GM21737 (cell line): ENCODE measurements around the gene MBNL1.
"Not testable (repeated sequence)": the region's sequence is repeated elsewhere in the genome, so short reads cannot be mapped to it uniquely, and the experiment has no call there.

Source experiments
- ATAC-seq: cut with Tn5 transposase; IDR thresholded peaks from one replicate; pipeline ENCODE4 v1.9.1; 2021; ENCODE audit warnings: mild to moderate bottlenecking, moderate library complexity; ENCODE audit not compliant: unreplicated experiment

The MBNL1 gene

GRCh38 chr3:152395764-152396163 is 127.0 kb downstream of the MBNL1 start:
- no peak for ATAC-seq

GRCh38 chr3:152396867-152397266 is 128.1 kb downstream of the MBNL1 start:
- ATAC-seq: no peak

- ATAC-seq: not testable (repeated sequence)
Measured at GRCh38 chr3:152397348-152397747, 128.6 kb downstream of the MBNL1 start.

DNA sequence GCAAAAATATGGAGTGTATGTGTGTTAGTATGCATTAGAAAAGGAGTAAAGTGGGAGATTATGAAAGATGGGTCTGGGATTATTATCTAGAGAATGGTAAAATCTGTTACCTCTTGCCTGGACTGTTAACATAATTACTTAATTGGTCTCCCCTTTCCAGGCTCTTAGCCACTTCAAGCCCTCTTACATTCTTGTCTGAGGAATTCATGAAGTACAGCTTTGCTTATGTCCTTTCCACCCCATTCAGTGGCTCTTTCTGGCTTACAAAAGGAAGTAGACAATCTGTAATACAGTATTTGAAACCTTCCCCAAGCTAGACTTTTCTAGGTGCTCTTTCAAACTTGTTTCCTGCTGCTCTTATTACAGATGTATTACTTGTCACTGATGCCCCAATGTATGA is 129.8 kb downstream of the MBNL1 start:
- ATAC-seq: no peak

DNA sequence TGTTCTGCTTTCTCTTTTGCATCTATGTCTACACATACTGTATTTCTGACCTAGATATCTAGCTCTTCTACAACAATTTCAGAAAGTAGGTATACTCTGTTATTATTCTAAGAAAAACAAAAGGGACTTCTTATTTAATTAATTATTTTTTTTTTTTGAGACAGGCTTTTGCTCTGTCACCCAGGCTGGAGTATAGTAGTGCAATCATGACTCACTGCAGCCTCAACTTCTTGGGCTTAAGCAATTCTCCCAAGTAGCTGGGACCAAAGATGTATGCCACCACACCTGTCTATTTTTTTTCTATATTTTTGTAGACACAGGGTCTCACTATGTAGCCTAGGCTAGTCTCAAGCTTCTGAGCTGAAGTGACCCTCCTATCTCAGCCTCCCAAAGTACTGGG is 130.6 kb downstream of the MBNL1 start:
- no peak for ATAC-seq

- no peak for ATAC-seq
Measured at GRCh38 chr3:152400887-152401286, 132.2 kb downstream of the MBNL1 start.

GRCh38 chr3:152402695-152403451 is 134.1 kb downstream of the MBNL1 start:
- ATAC-seq: no peak

- no peak for ATAC-seq
Measured at GRCh38 chr3:152403632-152404066, 134.9 kb downstream of the MBNL1 start.

DNA sequence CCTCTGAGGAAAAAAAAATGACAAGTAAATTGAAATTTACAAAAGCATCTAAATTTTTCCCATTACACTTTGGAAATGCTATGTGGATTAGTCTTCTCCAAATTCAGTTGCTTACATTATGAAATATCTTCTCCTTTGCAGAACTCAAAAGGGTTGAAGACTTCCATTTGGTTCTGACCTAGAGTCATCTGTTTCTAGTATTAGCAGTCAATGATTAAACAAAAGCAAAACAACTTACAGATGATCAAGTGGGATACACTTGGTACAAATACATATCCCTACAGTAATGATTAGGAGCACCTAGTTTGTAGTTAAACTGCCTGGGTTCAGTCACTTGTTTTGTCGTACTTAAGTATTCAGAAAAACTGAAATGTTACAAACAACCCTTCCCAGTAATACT is 136.2 kb downstream of the MBNL1 start:
- no peak for ATAC-seq

DNA sequence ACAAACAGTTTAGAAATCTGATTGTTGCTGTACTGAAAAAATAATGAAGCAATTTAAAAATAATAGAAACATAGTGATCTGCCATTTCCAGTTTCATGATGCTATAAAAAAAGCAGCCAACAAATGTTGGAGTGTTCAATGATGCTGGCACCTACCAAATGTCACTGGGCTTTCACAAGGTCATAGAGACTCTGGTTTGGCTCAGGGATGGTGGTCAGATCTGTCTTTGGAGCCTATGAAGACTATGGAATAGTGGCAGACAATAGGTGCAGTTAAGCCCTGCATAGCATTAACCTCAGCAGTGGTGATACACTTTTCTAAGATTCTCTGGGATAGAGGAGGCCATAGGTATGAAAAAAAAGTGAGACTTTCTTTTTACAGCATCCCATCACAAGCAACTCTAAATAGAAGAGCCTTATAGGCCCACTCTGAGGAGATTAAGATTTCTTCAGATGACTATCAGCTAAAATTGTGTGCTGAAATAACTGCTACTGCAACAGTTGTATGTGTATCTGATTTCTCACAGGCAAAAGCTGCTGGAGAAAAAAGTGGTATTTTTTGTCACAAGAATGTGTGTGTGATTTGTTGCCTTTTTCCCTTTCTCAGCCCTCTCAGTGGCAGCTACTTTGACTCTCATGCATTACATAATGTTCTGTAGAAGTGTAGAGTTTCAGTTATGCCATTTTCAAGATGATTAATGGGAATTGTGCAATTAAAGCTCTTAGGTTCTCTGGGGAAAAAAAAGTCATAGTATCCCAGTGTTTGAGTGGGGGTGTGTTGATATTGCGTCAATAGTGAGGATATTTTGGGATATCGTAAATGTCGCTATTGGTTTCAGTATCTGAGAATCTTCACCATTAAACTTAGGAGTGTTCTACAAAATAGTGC is 137.4 kb downstream of the MBNL1 start:
- no peak for ATAC-seq

- ATAC-seq: no peak
Measured at GRCh38 chr3:152413240-152413639, 144.5 kb downstream of the MBNL1 start.

DNA sequence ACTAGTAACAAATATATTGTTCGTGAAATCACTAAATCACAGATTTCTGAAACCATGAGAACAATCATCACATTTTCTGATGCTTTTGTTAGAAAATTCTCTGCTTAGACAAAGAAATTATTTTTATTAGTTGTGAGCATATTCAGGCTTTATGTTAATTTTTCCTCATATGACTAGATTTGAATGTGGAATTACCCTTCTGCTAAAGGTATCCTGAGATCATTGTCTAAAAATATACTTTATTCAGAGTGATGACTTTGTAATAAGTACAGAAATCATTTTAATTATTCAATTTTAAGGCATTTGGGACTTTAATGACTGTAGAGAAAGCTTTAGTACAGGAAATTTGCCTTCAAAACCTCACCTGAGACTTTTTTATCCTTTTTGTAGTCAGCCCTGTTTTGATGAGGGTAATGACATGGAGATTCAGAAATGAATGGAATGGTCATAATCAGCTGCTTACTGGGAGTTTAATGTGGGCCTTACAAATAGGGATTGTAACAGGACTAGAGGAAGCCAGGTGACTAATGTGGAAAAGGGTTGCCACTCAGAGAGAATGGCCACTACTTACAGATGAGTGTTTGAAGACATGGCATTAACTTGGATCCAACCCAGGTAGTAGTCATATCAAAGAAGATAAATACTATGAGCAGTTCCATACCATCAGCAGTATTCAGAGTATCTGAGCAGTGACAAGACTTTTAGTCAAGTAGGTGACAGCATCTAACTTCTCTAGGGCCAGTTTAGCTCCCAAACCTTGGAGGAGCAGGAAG is 148.3 kb downstream of the MBNL1 start:
- ATAC-seq: no peak

GRCh38 chr3:152419748-152420147 is 151.0 kb downstream of the MBNL1 start:
- ATAC-seq: no peak

GRCh38 chr3:152421162-152421561 is 152.4 kb downstream of the MBNL1 start:
- no peak for ATAC-seq

- ATAC-seq: no peak
Measured at GRCh38 chr3:152426393-152426792, 157.7 kb downstream of the MBNL1 start.

DNA sequence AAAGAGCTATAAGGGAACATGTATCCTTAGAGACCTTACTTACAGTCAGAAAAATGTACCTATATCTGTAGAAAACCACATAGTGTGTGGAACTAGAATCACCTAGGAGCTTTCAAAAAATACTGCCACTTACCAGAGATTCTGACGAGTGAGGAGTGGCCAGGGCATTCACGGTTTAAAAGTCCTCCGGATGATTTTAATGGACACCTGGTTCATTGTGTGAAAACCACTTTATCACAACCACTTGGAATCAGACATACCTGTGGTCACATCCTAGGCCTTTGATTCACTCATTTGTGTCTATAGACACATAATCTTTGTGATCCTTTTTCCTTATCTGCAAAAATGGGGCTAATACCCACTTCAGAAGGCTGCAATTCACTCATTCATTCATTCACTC is 159.8 kb downstream of the MBNL1 start:
- ATAC-seq: no peak

- ATAC-seq: no peak
Measured at GRCh38 chr3:152430223-152431002, 161.7 kb downstream of the MBNL1 start.

DNA sequence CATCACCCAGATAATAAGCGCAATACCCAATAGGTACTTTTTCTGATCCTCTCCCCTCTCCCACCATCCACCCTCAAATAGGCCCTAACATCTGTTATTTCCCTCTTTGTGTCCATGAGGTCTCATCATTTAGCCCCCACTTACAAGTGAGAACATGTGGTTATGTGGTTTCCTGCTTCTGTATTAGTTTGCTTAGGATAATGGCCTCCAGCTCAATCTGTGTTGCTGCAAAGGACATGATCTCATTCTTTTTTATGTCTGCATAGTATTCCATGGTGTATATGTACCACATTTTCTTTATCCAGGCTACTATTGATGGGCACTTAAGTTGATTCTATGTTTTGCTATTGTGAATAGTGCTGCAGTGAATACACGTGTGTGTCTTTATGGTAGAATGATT is 165.4 kb downstream of the MBNL1 start:
- no peak for ATAC-seq

- ATAC-seq: not testable (repeated sequence)
Measured at GRCh38 chr3:152435210-152435609, 166.5 kb downstream of the MBNL1 start.
